Panc1 (cell line): ENCODE results near the gene HERC3. TPM values are rescaled to one million over a fixed set of nuclear protein-coding genes. Genes with fewer than 3 reads are reported as not detected.

Experiments used
- ATAC-seq: fragments of 200-7000 bp; cut with Tn5 transposase; 2 replicates; pipeline ENCODE4 v1.9.1; 2020; ENCODE audit warnings: mild to moderate bottlenecking, moderate library complexity
- BruUV-seq: library from RNA; stranded (reverse); fragments of 400-500 nt; replicated peaks from 2 replicates; lab custom pipeline; 2021; lab: Mats Ljungman, UMichigan
- CTCF ChIA-PET: fragments of 300-600 bp; sonication (Branson Sonifier 250); formaldehyde crosslinking; loops from one replicate; lab custom pipeline; 2022; ENCODE audit warnings: antibody characterized with exemption; lab: Charles Lee
- POLR2A ChIA-PET: fragments of 300-600 bp; sonication (Branson Sonifier 250); formaldehyde crosslinking; loops from one replicate; lab custom pipeline; 2022; ENCODE audit warnings: antibody characterized with exemption; lab: Charles Lee
- DNase-seq: peaks from one replicate; pipeline ENCODE4 v3.0.0-alpha.2; 2010; ENCODE audit warnings: low read depth, low spot score
- H3K27ac ChIP-seq: 2 replicates; pipeline ENCODE4 v1.5.1; 2011; ENCODE audit warnings: mild to moderate bottlenecking, low read length, inconsistent platforms
- H3K27me3 ChIP-seq: fragments of 200-500 bp; sonication (Bioruptor generic); 2 replicates; pipeline ENCODE4 v1.6.0; 2014; ENCODE audit warnings: low read length, inconsistent platforms; ENCODE audit not compliant: control insufficient read depth, insufficient read depth
- H3K36me3 ChIP-seq: fragments of 200-500 bp; sonication (Bioruptor generic); 2 replicates; pipeline ENCODE4 v1.5.1; 2014; ENCODE audit warnings: inconsistent platforms, mild to moderate bottlenecking, low read length, moderate library complexity; ENCODE audit not compliant: control insufficient read depth, insufficient read depth
- H3K4me1 ChIP-seq: 2 replicates; pipeline ENCODE4 v1.5.1; 2011; ENCODE audit warnings: inconsistent platforms, mild to moderate bottlenecking, low read length, moderate library complexity; ENCODE audit not compliant: control insufficient read depth, insufficient read depth
- H3K4me3 ChIP-seq, 2 experiments: 2 replicates each; pipeline ENCODE4 v1.5.1; 2011 to 2012; ENCODE audit warnings: low read depth in 2 of 2, low read length in 2 of 2, mild to moderate bottlenecking in 2 of 2, inconsistent platforms in 1 of 2, moderate library complexity in 1 of 2
- H3K9me3 ChIP-seq: fragments of 200-500 bp; sonication (Bioruptor generic); 2 replicates; pipeline ENCODE4 v1.5.1; 2014; ENCODE audit warnings: low read depth, mild to moderate bottlenecking, inconsistent platforms, low read length, moderate library complexity; ENCODE audit not compliant: control insufficient read depth, insufficient read depth
- POLR2AphosphoS5 ChIP-seq: IDR thresholded peaks from 2 replicates; pipeline ENCODE4 v1.6.1; 2012; ENCODE audit warnings: mild to moderate bottlenecking, low read depth, low read length, moderate library complexity
- REST ChIP-seq, 2 experiments: IDR thresholded peaks; 2 replicates each; pipeline ENCODE4 v1.6.1; 2011 to 2012; ENCODE audit warnings: low read depth in 2 of 2, control low read depth in 1 of 2, low read length in 1 of 2, mild to moderate bottlenecking in 1 of 2, moderate library complexity in 1 of 2; ENCODE audit not compliant: insufficient read depth in 1 of 2
- SIN3A ChIP-seq: IDR thresholded peaks from 2 replicates; pipeline ENCODE4 v1.6.1; 2012; ENCODE audit warnings: low read depth, mild to moderate bottlenecking, low read length, moderate library complexity, borderline replicate concordance; ENCODE audit not compliant: insufficient read depth
- TCF7L2 ChIP-seq: IDR thresholded peaks from 2 replicates; pipeline ENCODE4 v1.6.1; 2011; ENCODE audit warnings: mild to moderate bottlenecking, low read depth, low read length, inconsistent platforms
- in situ Hi-C: cut with HindIII; loops from 2 replicates; pipeline ENCODE4 v1.10.0; 2016; ENCODE audit warnings: low sequenced_read_pairs, low pct_unique_long_range_greater_than_20kb
- intact Hi-C: fragments of 100-400 bp; cut with micrococcal nuclease; formaldehyde crosslinking; loops from one replicate; pipeline ENCODE4 v1.10.0; 2022; ENCODE audit not compliant: unreplicated experiment
- total RNA-seq: library from RNA; stranded (reverse); gene quantifications from one replicate; pipeline ENCODE4 v1.2.1, GENCODE V29; 2021; ENCODE audit not compliant: unreplicated experiment
- TF ChIP-seq, protein P1 (sequence below): fragments of 450-650 bp; IDR thresholded peaks from 2 replicates; pipeline ENCODE4 v1.5.1; 2017; ENCODE audit warnings: mild to moderate bottlenecking

Gene HERC3
- total RNA-seq, 1 experiment from 2014 or later: 1.1 TPM

GRCh38 chr4:88690355-88690754 is 98.1 kb downstream of the HERC3 start:
- in situ Hi-C loops (no loop called here), intact Hi-C loops (no loop called here)
- Histone ChIP-seq H3K36me3 (no peaks in the 10 kb centered on the region), H3K4me1 (no peaks in the 10 kb centered on the region), H3K4me3 (no peak overlapping the region), H3K27me3 (no peaks in the 10 kb centered on the region), H3K9me3 (no peaks in the 10 kb centered on the region), H3K27ac (no peak overlapping the region)
- no peak for ATAC-seq
- ChIA-PET CTCF (no interaction called here), POLR2A (no interaction called here)
- DNase-seq: no peak
- no TSS peak for BruUV-seq
- TF ChIP-seq SIN3A (no peak), REST (IDR thresholded peaks at IDR 0.05; ENCODE audit: insufficient read depth in 1 of 2, low read depth in 2 of 2, low read length in 1 of 2) (no peak), POLR2AphosphoS5 (no peak), TCF7L2 (no peak)

DNA sequence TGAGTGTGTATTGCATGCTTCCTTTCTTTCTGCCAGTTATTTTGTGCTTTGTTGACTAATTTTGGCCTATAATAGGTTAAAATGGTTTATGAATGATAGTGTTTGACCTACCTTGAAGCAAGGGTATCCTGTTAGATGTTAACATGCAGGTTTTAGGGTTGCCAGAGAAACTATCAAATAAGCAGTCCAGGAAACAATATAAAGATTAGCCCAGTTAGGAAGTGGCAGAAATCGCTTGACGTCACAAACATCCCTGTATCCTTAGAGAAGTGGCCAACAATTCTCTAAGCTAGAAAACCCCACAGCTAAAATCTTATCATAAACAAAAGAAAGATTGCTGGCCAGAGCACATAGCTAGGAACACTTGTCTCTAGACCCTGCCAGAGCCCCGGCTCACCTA is 101.5 kb downstream of the HERC3 start:
- BruUV-seq: no TSS peak
- no peaks in the 10 kb centered on the region for H3K4me1 ChIP-seq
- CTCF ChIA-PET: no interaction called here
- intact Hi-C loops: no loop called here
- H3K9me3 ChIP-seq: no peaks in the 10 kb centered on the region
- DNase-seq: no peak
- H3K36me3 ChIP-seq: no peaks in the 10 kb centered on the region
- TF ChIP-seq, protein P1, sequence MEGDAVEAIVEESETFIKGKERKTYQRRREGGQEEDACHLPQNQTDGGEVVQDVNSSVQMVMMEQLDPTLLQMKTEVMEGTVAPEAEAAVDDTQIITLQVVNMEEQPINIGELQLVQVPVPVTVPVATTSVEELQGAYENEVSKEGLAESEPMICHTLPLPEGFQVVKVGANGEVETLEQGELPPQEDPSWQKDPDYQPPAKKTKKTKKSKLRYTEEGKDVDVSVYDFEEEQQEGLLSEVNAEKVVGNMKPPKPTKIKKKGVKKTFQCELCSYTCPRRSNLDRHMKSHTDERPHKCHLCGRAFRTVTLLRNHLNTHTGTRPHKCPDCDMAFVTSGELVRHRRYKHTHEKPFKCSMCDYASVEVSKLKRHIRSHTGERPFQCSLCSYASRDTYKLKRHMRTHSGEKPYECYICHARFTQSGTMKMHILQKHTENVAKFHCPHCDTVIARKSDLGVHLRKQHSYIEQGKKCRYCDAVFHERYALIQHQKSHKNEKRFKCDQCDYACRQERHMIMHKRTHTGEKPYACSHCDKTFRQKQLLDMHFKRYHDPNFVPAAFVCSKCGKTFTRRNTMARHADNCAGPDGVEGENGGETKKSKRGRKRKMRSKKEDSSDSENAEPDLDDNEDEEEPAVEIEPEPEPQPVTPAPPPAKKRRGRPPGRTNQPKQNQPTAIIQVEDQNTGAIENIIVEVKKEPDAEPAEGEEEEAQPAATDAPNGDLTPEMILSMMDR: no peak
- TF ChIP-seq REST (IDR thresholded peaks at IDR 0.05; ENCODE audit: insufficient read depth in 1 of 2, low read depth in 2 of 2, low read length in 1 of 2): no peak
- in situ Hi-C loops: no loop called here
- H3K27ac ChIP-seq: no peak overlapping the region
- H3K4me3 ChIP-seq: no peak overlapping the region
- no peaks in the 10 kb centered on the region; the same call in 1 of the 2 replicates for H3K27me3 ChIP-seq
- POLR2A ChIA-PET: no interaction called here
- ATAC-seq: no peak
